GM23338 (cell line): Measurements from ENCODE around the gene OSBPL10. TPM values are rescaled to one million over a fixed set of nuclear protein-coding genes. Genes with fewer than 3 reads are reported as not detected.

Experiments used
- ATAC-seq: fragments of 200-7000 bp; cut with Tn5 transposase; 3 replicates; pipeline ENCODE4 v1.9.1; 2020
- DNase-seq: peaks from one replicate; pipeline ENCODE4 v3.0.0-alpha.2; 2015; ENCODE audit warnings: low spot score
- H2AFZ ChIP-seq: fragments of 200-600 bp; sonication (generic); 2 replicates; pipeline ENCODE4 v1.8.0; 2016; ENCODE audit warnings: antibody characterized with exemption, mild to moderate bottlenecking, moderate library complexity
- H3F3A ChIP-seq: fragments of 200-600 bp; sonication (generic); replicated peaks from 2 replicates; pipeline ENCODE4 v1.8.0; 2017; ENCODE audit warnings: antibody characterized with exemption, mixed run types, low read depth
- H3K27ac ChIP-seq: fragments of 200-600 bp; sonication (generic); 2 replicates; pipeline ENCODE4 v1.6.1; 2016; ENCODE audit warnings: low read depth
- H3K27me3 ChIP-seq: fragments of 200-600 bp; sonication (generic); 2 replicates; pipeline ENCODE4 v1.8.0; 2016; ENCODE audit warnings: mild to moderate bottlenecking, mixed run types, moderate library complexity; ENCODE audit not compliant: insufficient read depth
- H3K36me3 ChIP-seq: fragments of 200-600 bp; sonication (generic); 2 replicates; pipeline ENCODE4 v1.8.0; 2016; ENCODE audit warnings: mild to moderate bottlenecking; ENCODE audit not compliant: insufficient read depth
- H3K4me1 ChIP-seq: fragments of 200-600 bp; sonication (generic); 2 replicates; pipeline ENCODE4 v1.8.0; 2016; ENCODE audit warnings: mild to moderate bottlenecking, moderate library complexity; ENCODE audit not compliant: insufficient read depth
- H3K4me2 ChIP-seq: fragments of 200-600 bp; sonication (generic); 2 replicates; pipeline ENCODE4 v1.7.1; 2017; ENCODE audit warnings: mixed run types
- H3K4me3 ChIP-seq: fragments of 200-600 bp; sonication (generic); 2 replicates; pipeline ENCODE4 v1.6.1; 2016; ENCODE audit warnings: mixed run types
- H3K79me2 ChIP-seq: fragments of 200-600 bp; sonication (generic); replicated peaks from 2 replicates; pipeline ENCODE4 v1.8.0; 2017; ENCODE audit warnings: mild to moderate bottlenecking; ENCODE audit not compliant: insufficient read depth
- H3K9me2 ChIP-seq: fragments of 200-600 bp; sonication (generic); 2 replicates; pipeline ENCODE4 v1.8.0; 2017; ENCODE audit not compliant: insufficient read depth
- H4K20me1 ChIP-seq: fragments of 200-600 bp; sonication (generic); replicated peaks from 2 replicates; pipeline ENCODE4 v1.8.0; 2017; ENCODE audit warnings: mild to moderate bottlenecking; ENCODE audit not compliant: insufficient read depth
- H3K27ac Mint-ChIP-seq: 2 replicates; pipeline ENCODE4 v1.8.0; 2020; ENCODE audit warnings: inconsistent platforms, mild to moderate bottlenecking, moderate library complexity, mixed read lengths
- H3K27me3 Mint-ChIP-seq: 3 replicates; pipeline ENCODE4 v1.8.0; 2022; ENCODE audit warnings: low read depth, mild to moderate bottlenecking, moderate library complexity, mixed read lengths, inconsistent platforms; ENCODE audit not compliant: insufficient read depth, poor library complexity
- H3K36me3 Mint-ChIP-seq: 3 replicates; pipeline ENCODE4 v1.8.0; 2021; ENCODE audit warnings: low read depth, mild to moderate bottlenecking, inconsistent platforms, moderate library complexity, mixed read lengths
- H3K4me1 Mint-ChIP-seq: 3 replicates; pipeline ENCODE4 v1.8.0; 2020; ENCODE audit warnings: mild to moderate bottlenecking, inconsistent platforms, mixed read lengths
- H3K4me3 Mint-ChIP-seq: 3 replicates; pipeline ENCODE4 v1.8.0; 2021; ENCODE audit warnings: moderate library complexity, mild to moderate bottlenecking, inconsistent platforms, mixed read lengths
- H3K9me3 Mint-ChIP-seq: 3 replicates; pipeline ENCODE4 v1.8.0; 2020; ENCODE audit warnings: moderate library complexity, mild to moderate bottlenecking, inconsistent platforms, mixed read lengths
- CREB1 ChIP-seq: fragments of 250-450 bp; sonication (Bioruptor Pico); IDR thresholded peaks from 2 replicates; pipeline ENCODE4 v1.5.0; 2020; ENCODE audit warnings: low read depth, mild to moderate bottlenecking, moderate library complexity
- CTCF ChIP-seq, 2 experiments: fragments of 200-600 bp in 1 of 2; sonication (generic) in 1 of 2; conservative IDR thresholded peaks; 2 replicates each; pipeline versions ENCODE4 v1.5.1 to v1.6.1; 2016 to 2017; ENCODE audit warnings: antibody characterized with exemption in 2 of 2, low read depth in 2 of 2, mild to moderate bottlenecking in 2 of 2, moderate library complexity in 1 of 2
- ETS1 ChIP-seq: IDR thresholded peaks from 2 replicates; pipeline ENCODE4 v1.6.1; 2016; ENCODE audit warnings: antibody characterized with exemption
- EZH2 ChIP-seq: fragments of 200-600 bp; sonication (generic); IDR thresholded peaks from one replicate; pipeline ENCODE4 v1.8.0; 2017; ENCODE audit warnings: antibody characterized with exemption, mild to moderate bottlenecking, low read depth; ENCODE audit not compliant: unreplicated experiment
- EZH2phosphoT487 ChIP-seq: fragments of 200-600 bp; sonication (generic); IDR thresholded peaks from one replicate; pipeline ENCODE4 v1.8.1; 2018; ENCODE audit warnings: antibody characterized with exemption; ENCODE audit not compliant: unreplicated experiment
- JUNB ChIP-seq: IDR thresholded peaks from one replicate; pipeline ENCODE4 v1.6.1; 2016; ENCODE audit warnings: antibody characterized with exemption; ENCODE audit not compliant: unreplicated experiment
- NANOG ChIP-seq: IDR thresholded peaks from 2 replicates; pipeline ENCODE4 v1.6.1; 2016; ENCODE audit warnings: antibody characterized with exemption, borderline replicate concordance
- POLR2AphosphoS5 ChIP-seq: IDR thresholded peaks from 2 replicates; pipeline ENCODE4 v1.6.1; 2016; ENCODE audit warnings: antibody characterized with exemption, low read depth
- REST ChIP-seq: IDR thresholded peaks from one replicate; pipeline ENCODE4 v1.6.1; 2018; ENCODE audit warnings: antibody characterized with exemption; ENCODE audit not compliant: unreplicated experiment
- STAT1 ChIP-seq: IDR thresholded peaks from one replicate; pipeline ENCODE4 v1.6.1; 2016; ENCODE audit warnings: antibody characterized with exemption; ENCODE audit not compliant: unreplicated experiment
- ZNF114 ChIP-seq: fragments of 250-450 bp; sonication (Bioruptor Pico); IDR thresholded peaks from 2 replicates; pipeline ENCODE4 v1.5.0; 2020; ENCODE audit warnings: mild to moderate bottlenecking, moderate library complexity
- ZNF331 ChIP-seq: fragments of 250-450 bp; sonication (Bioruptor Pico); IDR thresholded peaks from 2 replicates; pipeline ENCODE4 v1.5.0; 2020; ENCODE audit warnings: low read depth, mild to moderate bottlenecking, moderate library complexity
- ZNF462 ChIP-seq: fragments of 250-450 bp; sonication (Bioruptor Pico); IDR thresholded peaks from 2 replicates; pipeline ENCODE4 v1.5.0; 2020; ENCODE audit warnings: mild to moderate bottlenecking, moderate library complexity
- polyA plus RNA-seq: library from polyadenylated mRNA; unstranded; fragments of >200 nt; fragmentation: Nextera tagmentation; extraction: Ambion mirVana; gene quantifications from 2 replicates; pipeline ENCODE4 v1.2.1, GENCODE V29; 2016
- total RNA-seq: library from RNA; depleted of rRNA; stranded (reverse); fragments of >200 nt; shearing (Covaris generic); gene quantifications from 2 replicates; pipeline ENCODE4 v1.2.3, GENCODE V29; 2014

OSBPL10 gene
- total and polyA plus RNA-seq, 2 experiments from 2014 or later, result 23.8 to 149 TPM

- Mint-ChIP-seq H3K27ac (peak overlapping the region; percentile 93), H3K27me3 (no peaks in the 10 kb centered on the region), H3K4me3 (no peak overlapping the region), H3K36me3 (peaks cover 19% of the 10 kb centered on the region), H3K4me1 (peaks cover 39% of the 10 kb centered on the region), H3K9me3 (no peaks in the 10 kb centered on the region)
- Histone ChIP-seq H3F3A (no peaks in the 10 kb centered on the region), H3K27ac (peak overlapping the region; percentile 53; the same call in 1 of the 2 replicates), H3K27me3 (no peaks in the 10 kb centered on the region), H3K36me3 (no peaks in the 10 kb centered on the region), H3K79me2 (peaks cover 90% of the 10 kb centered on the region), H3K4me3 (no peak overlapping the region), H4K20me1 (peaks cover 11% of the 10 kb centered on the region), H3K4me2 (0 out of 2 replicates have a peak overlapping the region, but pooled peaks have one; percentile 9), H3K9me2 (no peaks in the 10 kb centered on the region), H2AFZ (no peak overlapping the region), H3K4me1 (peaks cover 23% of the 10 kb centered on the region)
- no peak for TF ChIP-seq JUNB
- TF ChIP-seq EZH2phosphoT487, result no peak
- no peak for TF ChIP-seq STAT1
- TF ChIP-seq NANOG, result no peak
- TF ChIP-seq ZNF462 (CRISPR knock-in tag), result no peak
- TF ChIP-seq ETS1, result no peak
- no peak for TF ChIP-seq EZH2
- no peak for TF ChIP-seq REST
- no peak for TF ChIP-seq ZNF114 (CRISPR knock-in tag)
- no peak for TF ChIP-seq CREB1 (CRISPR knock-in tag)
- no peak for TF ChIP-seq POLR2AphosphoS5
- no peak for TF ChIP-seq CTCF (conservative IDR thresholded peaks at IDR 0.05; ENCODE audit: low read depth in 2 of 2)
- TF ChIP-seq ZNF331 (CRISPR knock-in tag), result no peak
- DNase-seq, result no peak
- peak; percentile 56 for ATAC-seq
Observed at GRCh38 chr3:31876331-31876730, 104.7 kb downstream of the OSBPL10 start.
